H1 (cell line): ENCODE measurements around the gene CS. TPM values are rescaled to one million over a fixed set of nuclear protein-coding genes. Genes with fewer than 3 reads are reported as not detected.

Experiments
- CTCF ChIA-PET: fragments of 300-600 bp; sonication (Branson Sonifier 250); formaldehyde crosslinking; loops from one replicate; lab custom pipeline; 2021; ENCODE audit not compliant: partially characterized antibody; lab: Charles Lee
- POLR2A ChIA-PET: fragments of 300-600 bp; sonication (Branson Sonifier 250); formaldehyde crosslinking; loops from one replicate; lab custom pipeline; 2021; ENCODE audit warnings: inconsistent platforms; ENCODE audit not compliant: partially characterized antibody; lab: Charles Lee
- DNase-seq, 2 experiments: peaks; one replicate each; pipeline versions ENCODE4 v3.0.0 to v3.0.0-alpha.2; 2010 to 2022; ENCODE audit warnings: low spot score in 2 of 2, low read depth in 1 of 2, mixed read lengths in 1 of 2
- FAIRE-seq: peaks from 2 replicates; lab custom pipeline; 2011; peaks lifted over from hg19 to GRCh38; lab: Jason Lieb, UNC
- H2AFZ ChIP-seq: 2 replicates; pipeline ENCODE4 v1.8.1; 2012; ENCODE audit warnings: low read length, inconsistent platforms
- H2AK5ac ChIP-seq: 2 replicates; pipeline ENCODE4 v1.6.1; 2013; ENCODE audit warnings: low read depth, low read length
- H2BK120ac ChIP-seq: replicated peaks from 2 replicates; pipeline ENCODE3; 2013; ENCODE audit warnings: low read depth, low read length, inconsistent platforms
- H2BK12ac ChIP-seq: 2 replicates; pipeline ENCODE4 v1.6.1; 2013; ENCODE audit warnings: low read depth, low read length
- H2BK15ac ChIP-seq: 2 replicates; pipeline ENCODE4 v1.6.1; 2013; ENCODE audit warnings: low read length
- H2BK20ac ChIP-seq: 2 replicates; pipeline ENCODE4 v1.6.1; 2013; ENCODE audit warnings: low read length
- H2BK5ac ChIP-seq: 2 replicates; pipeline ENCODE4 v1.6.1; 2013; ENCODE audit warnings: low read depth, low read length
- H3K14ac ChIP-seq: 2 replicates; pipeline ENCODE4 v1.6.1; 2013; ENCODE audit warnings: inconsistent platforms; ENCODE audit not compliant: insufficient read length
- H3K18ac ChIP-seq: 2 replicates; pipeline ENCODE4 v1.6.1; 2013; ENCODE audit warnings: low read length; ENCODE audit errors: extremely low read depth
- H3K23ac ChIP-seq: 2 replicates; pipeline ENCODE4 v1.6.1; 2013; ENCODE audit warnings: inconsistent platforms; ENCODE audit not compliant: insufficient read length
- H3K23me2 ChIP-seq: 2 replicates; pipeline ENCODE4 v1.6.1; 2013; ENCODE audit warnings: low read depth, low read length
- H3K27ac ChIP-seq: 2 replicates; pipeline ENCODE4 v1.6.1; 2011; ENCODE audit warnings: low read depth, low read length, inconsistent platforms
- H3K27me3 ChIP-seq, 4 experiments: replicated peaks in 1 of 4; 1 replicate in 1 of 4; 2 replicates in 3 of 4; pipeline versions ENCODE4 v1.6.1 to v1.8.1; 2011 to 2013; ENCODE audit warnings: low read length in 3 of 4, mild to moderate bottlenecking in 3 of 4, inconsistent platforms in 2 of 4, mixed read lengths in 2 of 4, moderate library complexity in 1 of 4; ENCODE audit not compliant: control insufficient read depth in 3 of 4, insufficient read depth in 3 of 4; ENCODE audit errors: extremely low read depth in 1 of 4
- H3K36me3 ChIP-seq, 4 experiments: 2 replicates each; pipeline versions ENCODE4 v1.6.1 to v1.8.1; 2011 to 2013; ENCODE audit warnings: mild to moderate bottlenecking in 4 of 4, low read length in 3 of 4, moderate library complexity in 2 of 4, control low read depth in 1 of 4, inconsistent platforms in 1 of 4; ENCODE audit not compliant: insufficient read depth in 4 of 4, control insufficient read depth in 2 of 4
- H3K4ac ChIP-seq: replicated peaks from 2 replicates; pipeline ENCODE3; 2013; ENCODE audit warnings: low read length, low read depth, mixed read lengths, inconsistent platforms; ENCODE audit not compliant: insufficient read length
- H3K4me1 ChIP-seq, 4 experiments: replicated peaks in 1 of 4; 1 replicate in 1 of 4; 2 replicates in 3 of 4; pipeline versions ENCODE4 v1.6.1 to v1.8.1; 2011 to 2013; ENCODE audit warnings: low read length in 3 of 4, inconsistent platforms in 2 of 4, mixed read lengths in 1 of 4; ENCODE audit not compliant: insufficient read depth in 4 of 4, control insufficient read depth in 3 of 4
- H3K4me2 ChIP-seq, 2 experiments: 2 replicates each; pipeline versions ENCODE4 v1.6.1 to v1.8.1; 2011 to 2013; ENCODE audit warnings: low read depth in 2 of 2, low read length in 2 of 2, control low read depth in 1 of 2, inconsistent platforms in 1 of 2, mild to moderate bottlenecking in 1 of 2; ENCODE audit not compliant: insufficient read depth in 1 of 2
- H3K4me3 ChIP-seq, 4 experiments: fragments of 200-600, 300-600 bp in 1 of 4; sonication (generic), shearing (Covaris generic), sonication (Bioruptor Twin) in 1 of 4; 2 replicates each; pipeline versions ENCODE4 v1.5.1 to v1.8.1; 2011 to 2016; ENCODE audit warnings: low read length in 4 of 4, low read depth in 3 of 4, control low read depth in 2 of 4, inconsistent platforms in 2 of 4, mild to moderate bottlenecking in 2 of 4, mixed read lengths in 1 of 4, moderate library complexity in 1 of 4; ENCODE audit not compliant: insufficient read depth in 2 of 4; ENCODE audit errors: extremely low read depth in 1 of 4
- H3K56ac ChIP-seq: replicated peaks from 2 replicates; pipeline ENCODE3; 2013; ENCODE audit warnings: low read depth, mild to moderate bottlenecking, mixed read lengths, low read length, inconsistent platforms; ENCODE audit not compliant: insufficient read length
- H3K79me1 ChIP-seq: 2 replicates; pipeline ENCODE4 v1.6.1; 2013; ENCODE audit warnings: low read depth, low read length, control low read depth
- H3K79me2 ChIP-seq, 2 experiments: 2 replicates each; pipeline versions ENCODE4 v1.6.1 to v1.8.1; 2012 to 2013; ENCODE audit warnings: low read length in 2 of 2, mild to moderate bottlenecking in 2 of 2, inconsistent platforms in 1 of 2; ENCODE audit not compliant: insufficient read depth in 2 of 2, control insufficient read depth in 1 of 2
- H3K9ac ChIP-seq, 4 experiments: replicated peaks in 1 of 4; 1 replicate in 1 of 4; 2 replicates in 3 of 4; pipeline versions ENCODE4 v1.6.1 to v1.8.1; 2011 to 2013; ENCODE audit warnings: low read depth in 3 of 4, low read length in 3 of 4, control low read depth in 2 of 4, mild to moderate bottlenecking in 2 of 4, moderate library complexity in 2 of 4, inconsistent platforms in 1 of 4; ENCODE audit errors: extremely low read depth in 1 of 4
- H3K9me3 ChIP-seq, 2 experiments: 2 replicates each; pipeline versions ENCODE4 v1.6.1 to v1.8.1; 2012 to 2013; ENCODE audit warnings: mild to moderate bottlenecking in 2 of 2, moderate library complexity in 2 of 2, control low read depth in 1 of 2, inconsistent platforms in 1 of 2, low read depth in 1 of 2, low read length in 1 of 2, mixed read lengths in 1 of 2; ENCODE audit not compliant: insufficient read depth in 2 of 2
- H4K20me1 ChIP-seq, 2 experiments: replicated peaks in 1 of 2; 2 replicates each; pipeline versions ENCODE3 to v1.8.1; 2011 to 2013; ENCODE audit warnings: inconsistent platforms in 2 of 2, low read length in 2 of 2, mild to moderate bottlenecking in 1 of 2; ENCODE audit not compliant: insufficient read depth in 2 of 2, control insufficient read depth in 1 of 2
- H4K5ac ChIP-seq: 2 replicates; pipeline ENCODE4 v1.6.1; 2013; ENCODE audit warnings: low read length, low read depth, mixed read lengths, inconsistent platforms; ENCODE audit not compliant: insufficient read length
- H4K8ac ChIP-seq: 2 replicates; pipeline ENCODE4 v1.8.0; 2013; ENCODE audit warnings: mild to moderate bottlenecking, moderate library complexity, low read length, inconsistent platforms; ENCODE audit not compliant: insufficient read depth; ENCODE audit errors: extremely low read depth
- H4K91ac ChIP-seq: replicated peaks from 2 replicates; pipeline ENCODE3; 2013; ENCODE audit warnings: low read length, mixed read lengths, inconsistent platforms; ENCODE audit not compliant: insufficient read length
- CTCF ChIP-seq, 3 experiments: IDR thresholded peaks; 1 replicate in 2 of 3; 2 replicates in 1 of 3; pipeline versions ENCODE4 v1.5.1 to v1.6.1; 2011; ENCODE audit warnings: low read length in 3 of 3, mild to moderate bottlenecking in 3 of 3, inconsistent platforms in 2 of 3, low read depth in 1 of 3, moderate library complexity in 1 of 3; ENCODE audit not compliant: insufficient read depth in 1 of 3; ENCODE audit errors: control extremely low read depth in 1 of 3
- JUND ChIP-seq: IDR thresholded peaks from 2 replicates; pipeline ENCODE4 v1.6.1; 2011; ENCODE audit warnings: mild to moderate bottlenecking, improper control_type of control experiment, low read length
- POLR2A ChIP-seq, 2 experiments: IDR thresholded peaks; 1 replicate in 1 of 2; 2 replicates in 1 of 2; pipeline ENCODE4 v1.6.1; 2011; ENCODE audit warnings: low read depth in 2 of 2, low read length in 2 of 2, mild to moderate bottlenecking in 2 of 2; ENCODE audit errors: control extremely low read depth in 1 of 2
- RNF2 ChIP-seq: fragments of 200-900, 300-1000 bp; sonication (generic); IDR thresholded peaks from 2 replicates; pipeline ENCODE4 v1.7.1; 2016; ENCODE audit warnings: borderline replicate concordance, low read depth, mild to moderate bottlenecking, antibody characterized with exemption, low read length; ENCODE audit not compliant: poor library complexity, severe bottlenecking; ENCODE audit errors: missing control alignments
- SIN3A ChIP-seq, 2 experiments: IDR thresholded peaks in 1 of 2; conservative IDR thresholded peaks in 1 of 2; 2 replicates each; pipeline ENCODE4 v1.6.1; 2011 to 2012; ENCODE audit warnings: low read length in 2 of 2, improper control_type of control experiment in 1 of 2, low read depth in 1 of 2, mild to moderate bottlenecking in 1 of 2
- SUZ12 ChIP-seq: fragments of 200-600 bp; sonication (generic); IDR thresholded peaks from 2 replicates; pipeline ENCODE4 v1.6.1; 2012; ENCODE audit warnings: mild to moderate bottlenecking, inconsistent platforms, low read length, moderate library complexity, mixed read lengths
- TBP ChIP-seq: IDR thresholded peaks from 2 replicates; pipeline ENCODE4 v1.6.1; 2011; ENCODE audit warnings: low read depth, low read length, improper control_type of control experiment
- WGBS, 2 experiments: shearing (Covaris generic) in 1 of 2; methylation state at CpG; one replicate each; pipeline versions ENCODE4 v1.1.6 to v1.1.7; 2013 to 2015; ENCODE audit warnings: low lambda C conversion rate in 2 of 2, mixed read lengths in 2 of 2, inconsistent platforms in 1 of 2, low coverage in 1 of 2, missing lambda C conversion rate in 1 of 2; ENCODE audit not compliant: insufficient replicate concordance in 2 of 2, insufficient coverage in 1 of 2, insufficient read length in 1 of 2; ENCODE audit errors: extremely low coverage in 1 of 2, missing lambda C conversion rate in 1 of 2; 5-methylcytosine and 5-hydroxymethylcytosine counted together
- polyA plus RNA-seq, 7 experiments: library from polyadenylated mRNA; depleted of rRNA in 3 of 7; stranded (reverse) in 5 of 7; unstranded in 2 of 7; fragments of >200 nt in 5 of 7; fragments of 200-250 nt in 2 of 7; gene quantifications; 1 replicate in 5 of 7; 2 replicates in 1 of 7; 4 replicates in 1 of 7; pipeline versions ENCODE4 v1.2.1 to v1.2.3, GENCODE V29; 2011 to 2013; ENCODE audit warnings: missing spikeins in 2 of 7, mixed read lengths in 2 of 7
- total RNA-seq: library from RNA; stranded (reverse); fragmentation: NEBNext Ultra II Directional; extraction: Animal tissue kit (Norgen Biotek cat#: 25700); gene quantifications from 2 replicates; pipeline ENCODE4 v1.2.1, GENCODE V29; 2021

CS gene
- total and polyA plus RNA-seq, 2 of the 8 experiments (the other 6 are each of a cell fraction or from before 2014, with no cell fraction given): 96.6 to 238 TPM

- H4K20me1 ChIP-seq: peaks cover 5 to 6% of the 10 kb centered on the region in 2 experiments
- no peaks in the 10 kb centered on the region for H3K9me3 ChIP-seq
- peak within 1 kb of the TSS; percentile 60 to 65 (median 62); a peak in 6 of 7 replicates for H3K9ac ChIP-seq
- peak within 1 kb of the TSS; percentile 63 for H3K4ac ChIP-seq
- DNase-seq: peak in 1 of 2 experiments; percentile 89
- H3K27ac ChIP-seq: no peak within 1 kb of the TSS
- POLR2A ChIA-PET: interaction anchor here (0.6 to 3.8 kb wide), 28 partner anchors 9 to 818 kb away, joined by 3 to 41 read pairs (median 4); partner anchors contain the start of genes CNPY2, COQ10A, CS and ERBB3
- CTCF ChIA-PET: interaction anchor here (0.6 to 6.4 kb wide), 26 partner anchors 8 to 1502 kb away, joined by 3 to 47 read pairs (median 6); partner anchors contain the start of genes COQ10A, IL23A, RNF41 and SMARCC2
- H2BK20ac ChIP-seq: no peak within 1 kb of the TSS
- H2BK15ac ChIP-seq: peak within 1 kb of the TSS; percentile 61; the same call in 1 of the 2 replicates
- H2BK12ac ChIP-seq: no peak within 1 kb of the TSS
- no peak for FAIRE-seq
- no peaks in the 10 kb centered on the region for H3K27me3 ChIP-seq
- H4K8ac ChIP-seq: peak within 1 kb of the TSS; percentile 15; the same call in 1 of the 2 replicates
- H3K23ac ChIP-seq: no peak within 1 kb of the TSS
- peak within 1 kb of the TSS; percentile 95 for H3K18ac ChIP-seq
- H3K4me1 ChIP-seq: peaks cover 8 to 17% (median 13%) of the 10 kb centered on the region in 4 experiments
- peak within 1 kb of the TSS; percentile 89 for H2AFZ ChIP-seq
- no peak within 1 kb of the TSS for H2BK120ac ChIP-seq
- H4K91ac ChIP-seq: no peak within 1 kb of the TSS
- H3K79me2 ChIP-seq: peaks cover 0 to 8% of the 10 kb centered on the region in 2 experiments; a peak in 1 of 4 replicates
- peaks cover 7% of the 10 kb centered on the region for H3K79me1 ChIP-seq
- H3K23me2 ChIP-seq: peaks cover 11% of the 10 kb centered on the region; the same call in 1 of the 2 replicates
- peak within 1 kb of the TSS; percentile 60 to 96 (median 88) for H3K4me3 ChIP-seq
- H3K14ac ChIP-seq: no peak within 1 kb of the TSS
- peak within 1 kb of the TSS; percentile 90 for H2BK5ac ChIP-seq
- H3K36me3 ChIP-seq: peaks cover 11 to 31% (median 16%) of the 10 kb centered on the region in 4 experiments
- no peak within 1 kb of the TSS for H2AK5ac ChIP-seq
- peak within 1 kb of the TSS; percentile 78 for H4K5ac ChIP-seq
- H3K4me2 ChIP-seq: peak within 1 kb of the TSS; percentile 83 to 89
- H3K56ac ChIP-seq: peak within 1 kb of the TSS; percentile 62
- 1% methylated on average over 21 of the region's 78 CpGs; no CpG with 5 or more reads in 1 of the 2 experiments for WGBS, 2 experiments
- no peak for TF ChIP-seq JUND
- TF ChIP-seq POLR2A (IDR thresholded peaks at IDR 0.05; ENCODE audit: control extremely low read depth in 1 of 2, low read depth in 2 of 2, low read length in 2 of 2): peak in 1 of 2 experiments; percentile 28; a peak in 2 of 3 replicates
- TF ChIP-seq CTCF (IDR thresholded peaks at IDR 0.05; ENCODE audit: control extremely low read depth in 1 of 3, insufficient read depth in 1 of 3, low read depth in 1 of 3, low read length in 3 of 3): peak; percentile 67 to 97 (median 83)
- no peak for TF ChIP-seq TBP
- TF ChIP-seq RNF2: no peak
- no peak for TF ChIP-seq SUZ12
- peak in 1 of 2 experiments; percentile 34; a peak in 2 of 4 replicates for TF ChIP-seq SIN3A (conservative IDR thresholded peaks at IDR 0.05 in 1 of 2, IDR thresholded peaks at IDR 0.05 in 1 of 2; ENCODE audit: low read depth in 1 of 2, low read length in 2 of 2)
These were observed 41.9 kb downstream of the CS start, which contains the start of gene ANKRD52 for GRCh38 chr12:56258068-56258819. Gene ANKRD52 (minus strand): TSS chr12:56258384. CDS start chr12:56258269, 115 bp downstream.
